ENCODE results near the gene DMRT3. TPM values are rescaled to one million over a fixed set of nuclear protein-coding genes. Genes with fewer than 3 reads are reported as not detected.

Gene DMRT3
- total RNA-seq, 1 donor, result under 0.01 TPM

Small RNA genes lying within 50 kb of the gene (small RNA-seq; reads per million reads assigned to genes)
- not detected for gene RNU6-1073P

Other genes with a start within 250 kb of the DMRT3 start
- not detected for gene DMRT1, start 135.0 kb upstream of the DMRT3 start, total RNA-seq
- not detected for gene DMRT2, start 73.7 kb downstream of the DMRT3 start, total RNA-seq

Measured in hematopoietic multipotent progenitor cell (in vitro differentiated cells).